ENCODE measurements around the gene KCTD21. TPM values are rescaled to one million over a fixed set of nuclear protein-coding genes. Genes with fewer than 3 reads are reported as not detected.

KCTD21 gene
- total RNA-seq, 1 experiment from 2014 or later, result 3.0 TPM

GRCh38 chr11:78193806-78194205, 5.4 kb upstream of the KCTD21 start:
- H3K79me2 ChIP-seq (ENCODE audit: insufficient read depth, low read length), result no peaks in the 10 kb centered on the region
- H3K9ac ChIP-seq (ENCODE audit: low read length), result no peak overlapping the region
- TF ChIP-seq ZFX (IDR thresholded peaks at IDR 0.05) (no peak), EZH2phosphoT487 (IDR thresholded peaks at IDR 0.05; ENCODE audit: borderline replicate concordance) (no peak), SIN3A (IDR thresholded peaks at IDR 0.05; ENCODE audit: low read depth) (no peak), ATF3 (IDR thresholded peaks at IDR 0.05) (no peak), EZH2 (IDR thresholded peaks at IDR 0.05) (no peak), JUND (IDR thresholded peaks at IDR 0.05) (no peak), POLR2AphosphoS5 (IDR thresholded peaks at IDR 0.05; ENCODE audit: low read depth, low read length) (no peak), MAX (IDR thresholded peaks at IDR 0.05) (no peak), TCF7L2 (IDR thresholded peaks at IDR 0.05; ENCODE audit: borderline replicate concordance, extremely low read depth, insufficient read depth, insufficient read length) (no peak), CEBPB (IDR thresholded peaks at IDR 0.05; ENCODE audit: low read depth) (no peak), POLR2A (IDR thresholded peaks at IDR 0.05; ENCODE audit: borderline replicate concordance, extremely low read depth, insufficient read depth, insufficient read length) (no peak), RAD21 (IDR thresholded peaks at IDR 0.05; ENCODE audit: low read depth) (no peak), EGR1 (IDR thresholded peaks at IDR 0.05; ENCODE audit: low read depth) (no peak), CBX3 (IDR thresholded peaks at IDR 0.05; ENCODE audit: low read depth) (no peak)
- TF ChIP-seq, protein P1, sequence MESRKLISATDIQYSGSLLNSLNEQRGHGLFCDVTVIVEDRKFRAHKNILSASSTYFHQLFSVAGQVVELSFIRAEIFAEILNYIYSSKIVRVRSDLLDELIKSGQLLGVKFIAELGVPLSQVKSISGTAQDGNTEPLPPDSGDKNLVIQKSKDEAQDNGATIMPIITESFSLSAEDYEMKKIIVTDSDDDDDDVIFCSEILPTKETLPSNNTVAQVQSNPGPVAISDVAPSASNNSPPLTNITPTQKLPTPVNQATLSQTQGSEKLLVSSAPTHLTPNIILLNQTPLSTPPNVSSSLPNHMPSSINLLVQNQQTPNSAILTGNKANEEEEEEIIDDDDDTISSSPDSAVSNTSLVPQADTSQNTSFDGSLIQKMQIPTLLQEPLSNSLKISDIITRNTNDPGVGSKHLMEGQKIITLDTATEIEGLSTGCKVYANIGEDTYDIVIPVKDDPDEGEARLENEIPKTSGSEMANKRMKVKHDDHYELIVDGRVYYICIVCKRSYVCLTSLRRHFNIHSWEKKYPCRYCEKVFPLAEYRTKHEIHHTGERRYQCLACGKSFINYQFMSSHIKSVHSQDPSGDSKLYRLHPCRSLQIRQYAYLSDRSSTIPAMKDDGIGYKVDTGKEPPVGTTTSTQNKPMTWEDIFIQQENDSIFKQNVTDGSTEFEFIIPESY (IDR thresholded peaks at IDR 0.05; ENCODE audit: extremely low read depth, insufficient replicate concordance, low read length), result no peak
- TF ChIP-seq, protein P2, sequence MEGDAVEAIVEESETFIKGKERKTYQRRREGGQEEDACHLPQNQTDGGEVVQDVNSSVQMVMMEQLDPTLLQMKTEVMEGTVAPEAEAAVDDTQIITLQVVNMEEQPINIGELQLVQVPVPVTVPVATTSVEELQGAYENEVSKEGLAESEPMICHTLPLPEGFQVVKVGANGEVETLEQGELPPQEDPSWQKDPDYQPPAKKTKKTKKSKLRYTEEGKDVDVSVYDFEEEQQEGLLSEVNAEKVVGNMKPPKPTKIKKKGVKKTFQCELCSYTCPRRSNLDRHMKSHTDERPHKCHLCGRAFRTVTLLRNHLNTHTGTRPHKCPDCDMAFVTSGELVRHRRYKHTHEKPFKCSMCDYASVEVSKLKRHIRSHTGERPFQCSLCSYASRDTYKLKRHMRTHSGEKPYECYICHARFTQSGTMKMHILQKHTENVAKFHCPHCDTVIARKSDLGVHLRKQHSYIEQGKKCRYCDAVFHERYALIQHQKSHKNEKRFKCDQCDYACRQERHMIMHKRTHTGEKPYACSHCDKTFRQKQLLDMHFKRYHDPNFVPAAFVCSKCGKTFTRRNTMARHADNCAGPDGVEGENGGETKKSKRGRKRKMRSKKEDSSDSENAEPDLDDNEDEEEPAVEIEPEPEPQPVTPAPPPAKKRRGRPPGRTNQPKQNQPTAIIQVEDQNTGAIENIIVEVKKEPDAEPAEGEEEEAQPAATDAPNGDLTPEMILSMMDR (IDR thresholded peaks at IDR 0.05 in 2 of 3, conservative IDR thresholded peaks at IDR 0.05 in 1 of 3; ENCODE audit: borderline replicate concordance in 1 of 3, insufficient read depth in 1 of 3, low read depth in 2 of 3, low read length in 2 of 3), result no peak
- no peaks in the 10 kb centered on the region for H3K9me2 ChIP-seq (ENCODE audit: insufficient read depth)
- no peaks in the 10 kb centered on the region for H3K36me3 ChIP-seq (ENCODE audit: control insufficient read depth in 1 of 2, insufficient read depth in 2 of 2, low read length in 2 of 2)
- H3K4me3 ChIP-seq (replicated peaks in 1 of 2; ENCODE audit: low read depth in 1 of 2, low read length in 2 of 2), result no peak overlapping the region
- no peak overlapping the region for H3K27ac ChIP-seq (ENCODE audit: low read depth, low read length)
- intact Hi-C loops (cut with micrococcal nuclease), result no loop called here
- H3K4me2 ChIP-seq (ENCODE audit: low read length), result no peak overlapping the region
- no TSS peak for BruUV-seq (replicated peaks)
- no peaks in the 10 kb centered on the region for H3K27me3 ChIP-seq (ENCODE audit: insufficient read depth, low read length)
- ChIA-PET POLR2A (interaction anchor here (1.2 kb wide), 1 partner anchor 54 kb away, joined by 3 read pairs; the partner anchor contains the start of gene ALG8), CTCF (interaction anchor here (0.6 kb wide), 1 partner anchor 239 kb away, joined by 7 read pairs; no protein-coding TSS in a partner anchor), RAD21 (ENCODE audit: low non-redundant PET in 1 of 2, low total read pairs in 2 of 2, uncharacterized antibody in 2 of 2, unreplicated experiment in 2 of 2) (no interaction called here)
- no peak for DNase-seq (ENCODE audit: low read depth, low spot score)
- H2AFZ ChIP-seq (ENCODE audit: low read depth, low read length, poor library complexity, severe bottlenecking), result no peak overlapping the region
- H3K9me3 ChIP-seq (ENCODE audit: control insufficient read depth in 1 of 2, insufficient read depth in 1 of 2, low read depth in 1 of 2, low read length in 2 of 2), result no peaks in the 10 kb centered on the region
- H4K20me1 ChIP-seq (ENCODE audit: insufficient read depth), result no peaks in the 10 kb centered on the region
- peaks cover 0 to 19% of the 10 kb centered on the region in 2 experiments; a peak in 1 of 4 replicates for H3K4me1 ChIP-seq (ENCODE audit: control insufficient read depth in 1 of 2, insufficient read depth in 2 of 2, low read length in 2 of 2)
- no peak for ATAC-seq

All from HCT116 (cell line).